PC-3 (cell line): Measurements from ENCODE around the gene ZNF732. TPM values are rescaled to one million over a fixed set of nuclear protein-coding genes. Genes with fewer than 3 reads are reported as not detected.

ENCODE experiments used
- ATAC-seq: fragments of 200-7000 bp; cut with Tn5 transposase; 2 replicates; pipeline ENCODE4 v1.9.1; 2020; ENCODE audit warnings: mild to moderate bottlenecking, moderate library complexity
- Bru-seq: library from RNA; stranded (reverse); fragments of 400-500 nt; gene quantifications from one replicate; lab custom pipeline; 2021; lab: Mats Ljungman, UMichigan
- BruChase-seq, 2 experiments: library from RNA; stranded (reverse); fragments of 400-500 nt; gene quantifications; one replicate each; lab custom pipeline; 2021; lab: Mats Ljungman, UMichigan
- BruUV-seq: library from RNA; stranded (reverse); fragments of 400-500 nt; replicated peaks from 2 replicates; lab custom pipeline; 2021; lab: Mats Ljungman, UMichigan
- CTCF ChIA-PET: fragments of 300-600 bp; sonication (Branson Sonifier 250); formaldehyde crosslinking; loops from one replicate; lab custom pipeline; 2022; ENCODE audit warnings: antibody characterized with exemption; lab: Charles Lee
- POLR2A ChIA-PET: fragments of 300-600 bp; sonication (Branson Sonifier 250); formaldehyde crosslinking; loops from one replicate; lab custom pipeline; 2022; ENCODE audit warnings: antibody characterized with exemption; ENCODE audit not compliant: unreplicated experiment; lab: Charles Lee
- DNase-seq: peaks from one replicate; pipeline ENCODE4 v3.0.0-alpha.2; 2015
- H2AFZ ChIP-seq: fragments of 300-600 bp; sonication (generic); 2 replicates; pipeline ENCODE4 v1.6.0; 2016; ENCODE audit warnings: antibody characterized with exemption, low read length
- H3F3A ChIP-seq: fragments of 300-600 bp; sonication (generic); one replicate; pipeline ENCODE4 v1.6.0; 2017; ENCODE audit warnings: antibody characterized with exemption, low read length, control low read depth, mild to moderate bottlenecking; ENCODE audit not compliant: unreplicated experiment
- H3K27ac ChIP-seq: fragments of 300-600 bp; sonication (generic); 2 replicates; pipeline ENCODE4 v1.5.1; 2016; ENCODE audit warnings: mild to moderate bottlenecking, low read length
- H3K27me3 ChIP-seq: fragments of 300-600 bp; sonication (generic); 2 replicates; pipeline ENCODE4 v1.6.1; 2016; ENCODE audit warnings: low read length, mixed read lengths
- H3K36me3 ChIP-seq: fragments of 300-600 bp; sonication (generic); 2 replicates; pipeline ENCODE4 v1.6.1; 2016; ENCODE audit warnings: low read depth, mixed run types, low read length, mixed read lengths
- H3K4me1 ChIP-seq: fragments of 300-600 bp; sonication (generic); 2 replicates; pipeline ENCODE4 v1.5.1; 2016; ENCODE audit warnings: low read length; ENCODE audit not compliant: insufficient read depth
- H3K4me2 ChIP-seq: fragments of 300-600 bp; sonication (generic); 2 replicates; pipeline ENCODE4 v1.6.0; 2016; ENCODE audit warnings: low read length
- H3K4me3 ChIP-seq: fragments of 300-600 bp; sonication (generic); 2 replicates; pipeline ENCODE4 v1.5.1; 2016; ENCODE audit warnings: mild to moderate bottlenecking, low read length, mixed read lengths
- H3K79me2 ChIP-seq: fragments of 300-600 bp; sonication (generic); 2 replicates; pipeline ENCODE4 v1.6.1; 2017; ENCODE audit warnings: low read length, mixed read lengths
- H3K9ac ChIP-seq: fragments of 300-600 bp; sonication (generic); 2 replicates; pipeline ENCODE4 v1.6.0; 2016; ENCODE audit warnings: mild to moderate bottlenecking, low read length
- H3K9me2 ChIP-seq: fragments of 300-600 bp; sonication (generic); replicated peaks from 2 replicates; pipeline ENCODE4 v1.6.1; 2016; ENCODE audit warnings: mixed run types, low read length, mixed read lengths
- H3K9me3 ChIP-seq: fragments of 300-600 bp; sonication (generic); 2 replicates; pipeline ENCODE4 v1.6.1; 2016; ENCODE audit warnings: low read length, mixed read lengths
- H4K20me1 ChIP-seq: fragments of 300-600 bp; sonication (generic); 2 replicates; pipeline ENCODE4 v1.6.1; 2016; ENCODE audit warnings: low read length, mixed read lengths
- EZH2 ChIP-seq: fragments of 300-600 bp; sonication (generic); IDR thresholded peaks from one replicate; pipeline ENCODE4 v1.6.1; 2017; ENCODE audit warnings: antibody characterized with exemption, mild to moderate bottlenecking, low read length; ENCODE audit not compliant: unreplicated experiment
- EZH2phosphoT487 ChIP-seq: fragments of 300-600 bp; sonication (generic); IDR thresholded peaks from 2 replicates; pipeline ENCODE4 v1.6.1; 2018; ENCODE audit warnings: mild to moderate bottlenecking, antibody characterized with exemption, low read length, borderline replicate concordance
- intact Hi-C: fragments of 100-400 bp; cut with micrococcal nuclease; formaldehyde crosslinking; loops from 2 replicates; pipeline ENCODE4 v1.9.0; 2023
- long read RNA-seq: library from polyadenylated mRNA; unstranded; transcript quantifications from one replicate; pipeline ENCODE4 v2.0.0, GENCODE V29; 2021; ENCODE audit not compliant: unreplicated experiment
- total RNA-seq: library from RNA; depleted of rRNA; stranded (reverse); fragments of >200 nt; gene quantifications from 2 replicates; pipeline ENCODE4 v1.2.3, GENCODE V29; 2014; rRNA removed
- TF ChIP-seq, protein P1 (sequence below): fragments of 300-600 bp; sonication (generic); conservative IDR thresholded peaks from 2 replicates; pipeline ENCODE4 v1.5.1; 2017; ENCODE audit warnings: antibody characterized with exemption, low read depth, mild to moderate bottlenecking, low read length

The ZNF732 gene
- total RNA-seq (not detected in 2 replicates), Bru-seq, nascent RNA (percentile 20 among the genes with signal in this experiment), BruChase-seq, experiment 1, labeled RNA remaining after a 6-hour chase (percentile 18 among the genes with signal in this experiment), BruChase-seq, experiment 2, labeled RNA remaining after a 2-hour chase (percentile 29 among the genes with signal in this experiment)
- long read RNA-seq, result 0 reads

DNA sequence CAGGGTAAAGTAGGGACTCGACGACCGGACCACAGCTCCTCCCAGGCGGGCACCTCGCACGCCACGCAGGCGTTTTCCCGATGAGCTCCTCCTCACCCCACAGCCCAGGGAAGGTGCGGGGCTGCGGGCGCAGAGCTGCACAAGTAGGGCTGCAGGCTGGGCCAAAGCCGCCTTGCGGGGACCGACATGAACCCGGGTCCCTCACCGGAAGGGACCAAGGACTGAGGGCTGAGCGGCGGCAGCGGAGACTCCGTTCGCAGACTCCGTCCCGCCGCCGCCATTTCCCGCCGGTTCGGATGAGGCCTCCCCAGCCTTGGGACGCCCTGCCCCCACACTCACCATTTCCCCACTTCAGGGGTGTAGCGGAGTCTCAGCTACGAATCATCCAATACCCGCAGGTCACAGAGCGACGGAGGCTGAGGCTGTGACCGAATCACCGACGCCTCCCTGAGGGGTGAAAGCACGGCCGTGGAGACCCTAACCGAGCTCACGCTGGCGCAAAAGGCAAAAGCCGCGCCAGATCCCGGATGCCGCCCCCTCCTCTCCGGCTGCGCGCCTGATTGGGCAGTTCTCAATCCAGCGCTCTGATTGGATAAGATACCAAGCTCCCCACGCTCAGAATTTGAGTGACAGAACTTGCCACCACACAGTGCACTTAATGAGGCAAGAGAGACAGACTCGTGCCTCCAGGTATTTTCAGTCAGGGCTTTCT lies at the start of gene ZNF732:
Gene ZNF732 (minus strand): TSS at position 506 of the 712 bp plus-strand sequence. CDS start 164 bp downstream, at position 342.
- no peak for DNase-seq
- Histone ChIP-seq H3F3A (no peaks in the 10 kb centered on the region), H3K36me3 (no peaks in the 10 kb centered on the region), H3K9me2 (no peaks in the 10 kb centered on the region), H3K4me2 (no peak within 1 kb of the TSS), H3K27ac (no peak within 1 kb of the TSS), H3K27me3 (no peaks in the 10 kb centered on the region), H4K20me1 (no peaks in the 10 kb centered on the region), H3K4me3 (no peak within 1 kb of the TSS), H3K4me1 (no peaks in the 10 kb centered on the region), H3K9me3 (no peaks in the 10 kb centered on the region), H2AFZ (no peak within 1 kb of the TSS), H3K79me2 (no peaks in the 10 kb centered on the region), H3K9ac (no peak within 1 kb of the TSS)
- no peak for ATAC-seq
- TF ChIP-seq, protein P1, sequence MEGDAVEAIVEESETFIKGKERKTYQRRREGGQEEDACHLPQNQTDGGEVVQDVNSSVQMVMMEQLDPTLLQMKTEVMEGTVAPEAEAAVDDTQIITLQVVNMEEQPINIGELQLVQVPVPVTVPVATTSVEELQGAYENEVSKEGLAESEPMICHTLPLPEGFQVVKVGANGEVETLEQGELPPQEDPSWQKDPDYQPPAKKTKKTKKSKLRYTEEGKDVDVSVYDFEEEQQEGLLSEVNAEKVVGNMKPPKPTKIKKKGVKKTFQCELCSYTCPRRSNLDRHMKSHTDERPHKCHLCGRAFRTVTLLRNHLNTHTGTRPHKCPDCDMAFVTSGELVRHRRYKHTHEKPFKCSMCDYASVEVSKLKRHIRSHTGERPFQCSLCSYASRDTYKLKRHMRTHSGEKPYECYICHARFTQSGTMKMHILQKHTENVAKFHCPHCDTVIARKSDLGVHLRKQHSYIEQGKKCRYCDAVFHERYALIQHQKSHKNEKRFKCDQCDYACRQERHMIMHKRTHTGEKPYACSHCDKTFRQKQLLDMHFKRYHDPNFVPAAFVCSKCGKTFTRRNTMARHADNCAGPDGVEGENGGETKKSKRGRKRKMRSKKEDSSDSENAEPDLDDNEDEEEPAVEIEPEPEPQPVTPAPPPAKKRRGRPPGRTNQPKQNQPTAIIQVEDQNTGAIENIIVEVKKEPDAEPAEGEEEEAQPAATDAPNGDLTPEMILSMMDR, result no peak
- POLR2A ChIA-PET, result no interaction called here
- CTCF ChIA-PET, result no interaction called here
- intact Hi-C loops, result no loop called here
- BruUV-seq, result no TSS peak

DNA sequence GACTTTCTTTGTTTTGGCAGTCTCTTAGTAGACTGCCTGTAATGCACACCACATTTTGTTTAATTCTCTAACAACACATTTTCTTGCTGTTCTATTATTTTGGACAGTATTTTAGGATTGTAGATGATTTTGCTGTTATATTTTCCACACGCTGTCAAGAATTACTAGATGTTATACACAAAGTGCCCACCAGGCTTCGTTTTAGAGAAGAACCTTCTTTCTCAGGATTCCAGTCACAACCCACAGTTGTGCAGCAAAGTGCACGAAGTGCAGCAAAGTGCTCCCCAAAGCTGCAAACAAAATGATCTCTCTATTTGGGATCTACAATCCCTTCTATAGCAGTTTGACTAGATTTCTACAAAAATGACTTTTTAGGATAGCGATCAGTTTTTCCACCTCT lies 34.7 kb upstream of the ZNF732 start:
- TF ChIP-seq EZH2 (no peak), EZH2phosphoT487 (no peak)
- TF ChIP-seq, protein P1, result no peak
- POLR2A ChIA-PET, result no interaction called here
- Histone ChIP-seq H3K27me3 (no peaks in the 10 kb centered on the region), H3K27ac (no peak overlapping the region), H3K9me2 (no peaks in the 10 kb centered on the region), H3K9me3 (peaks cover 4% of the 10 kb centered on the region; the same call in 1 of the 2 replicates), H3K79me2 (peaks cover 51% of the 10 kb centered on the region), H3K4me3 (no peak overlapping the region; the same call in 1 of the 2 replicates), H3K9ac (no peak overlapping the region), H3K4me2 (no peak overlapping the region), H4K20me1 (no peaks in the 10 kb centered on the region), H3F3A (no peaks in the 10 kb centered on the region), H3K4me1 (0 out of 2 replicates have a peak, but pooled peaks cover 3% of the 10 kb centered on the region), H3K36me3 (peaks cover 57% of the 10 kb centered on the region), H2AFZ (no peak overlapping the region)
- DNase-seq (no peak), ATAC-seq (no peak)
- CTCF ChIA-PET, result no interaction called here
- no TSS peak for BruUV-seq
- intact Hi-C loops, result no loop called here

DNA sequence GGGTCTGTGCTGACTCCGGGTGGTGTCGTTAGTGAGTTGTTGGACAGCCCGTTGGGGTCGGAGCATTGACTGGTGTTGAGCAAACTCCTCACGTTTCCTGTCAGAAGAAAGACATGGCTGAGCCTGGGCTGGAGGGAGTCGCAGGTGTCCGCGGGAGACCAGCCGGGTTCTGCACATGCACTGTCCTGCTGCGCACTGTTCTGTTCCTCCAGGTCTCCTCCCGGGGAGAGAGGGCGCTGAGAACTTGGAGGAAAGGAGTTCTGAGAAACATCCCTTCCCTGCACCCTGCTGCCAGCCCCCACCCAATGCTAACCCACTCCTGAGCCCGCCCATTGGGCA lies 33.5 kb upstream of the ZNF732 start:
- Histone ChIP-seq H3K4me3 (peak overlapping the region; percentile 93), H3K27me3 (no peaks in the 10 kb centered on the region), H3K9me2 (no peaks in the 10 kb centered on the region), H2AFZ (no peak overlapping the region), H3K36me3 (peaks cover 45% of the 10 kb centered on the region), H3K9me3 (peaks cover 4% of the 10 kb centered on the region; the same call in 1 of the 2 replicates), H3K79me2 (peaks cover 51% of the 10 kb centered on the region), H3K27ac (no peak overlapping the region), H3K4me2 (peak overlapping the region; percentile 85), H3K4me1 (0 out of 2 replicates have a peak, but pooled peaks cover 3% of the 10 kb centered on the region), H3F3A (no peaks in the 10 kb centered on the region), H3K9ac (peak overlapping the region; percentile 91; the same call in 1 of the 2 replicates), H4K20me1 (no peaks in the 10 kb centered on the region)
- DNase-seq (no peak), ATAC-seq (no peak)
- ChIA-PET CTCF (no interaction called here), POLR2A (no interaction called here)
- TF ChIP-seq EZH2 (no peak), EZH2phosphoT487 (no peak)
- TF ChIP-seq, protein P1, result no peak
- BruUV-seq, result no TSS peak
- intact Hi-C loops, result loop anchor here (10.0 kb wide), 1 partner anchor 136 kb away; no protein-coding TSS in a partner anchor
